PC-9 (cell line): ENCODE measurements around the gene ELOVL1. TPM values are rescaled to one million over a fixed set of nuclear protein-coding genes. Genes with fewer than 3 reads are reported as not detected.
A peak's percentile ranks its signal among the peaks of the same experiment; 100 is the strongest.

Experiments used
- BruUV-seq: library from RNA; stranded (reverse); fragments of 400-500 nt; replicated peaks from 2 replicates; lab custom pipeline; 2021; lab: Mats Ljungman, UMichigan
- CTCF ChIA-PET: fragments of 300-600 bp; sonication (Branson Sonifier 250); formaldehyde crosslinking; loops from one replicate; lab custom pipeline; 2022; ENCODE audit warnings: antibody characterized with exemption; lab: Charles Lee
- POLR2A ChIA-PET: fragments of 300-600 bp; sonication (Branson Sonifier 250); formaldehyde crosslinking; loops from one replicate; lab custom pipeline; 2022; ENCODE audit warnings: antibody characterized with exemption; ENCODE audit not compliant: unreplicated experiment; lab: Charles Lee
- DNase-seq, 2 experiments: peaks; one replicate each; pipeline versions ENCODE4 v3.0.0 to v3.0.0-alpha.2; 2015 to 2022; ENCODE audit warnings: mixed read lengths in 1 of 2
- H2AFZ ChIP-seq: fragments of 200-600 bp; sonication (generic); 2 replicates; pipeline ENCODE4 v1.8.1; 2017; ENCODE audit warnings: antibody characterized with exemption
- H3F3A ChIP-seq: fragments of 200-600 bp; sonication (generic); 2 replicates; pipeline ENCODE4 v1.8.1; 2017; ENCODE audit warnings: antibody characterized with exemption, mild to moderate bottlenecking, low read depth; ENCODE audit not compliant: insufficient read depth
- H3K27ac ChIP-seq: fragments of 200-600 bp; sonication (generic); 2 replicates; pipeline ENCODE4 v1.6.1; 2016; ENCODE audit warnings: mixed run types
- H3K27me3 ChIP-seq: fragments of 200-600 bp; sonication (generic); 2 replicates; pipeline ENCODE4 v1.6.1; 2016; ENCODE audit warnings: low read depth, mixed run types; ENCODE audit not compliant: insufficient read depth
- H3K36me3 ChIP-seq: fragments of 200-600 bp; sonication (generic); 2 replicates; pipeline ENCODE4 v1.6.1; 2016; ENCODE audit warnings: low read depth, mixed run types
- H3K4me1 ChIP-seq: fragments of 200-600 bp; sonication (generic); replicated peaks from 2 replicates; pipeline ENCODE4 v1.6.1; 2016; ENCODE audit warnings: mixed run types; ENCODE audit not compliant: insufficient read depth
- H3K4me2 ChIP-seq: fragments of 200-600 bp; sonication (generic); 2 replicates; pipeline ENCODE4 v1.6.1; 2017; ENCODE audit warnings: mixed run types
- H3K4me3 ChIP-seq: fragments of 200-600 bp; sonication (generic); 2 replicates; pipeline ENCODE4 v1.6.1; 2016; ENCODE audit warnings: mixed run types
- H3K79me2 ChIP-seq: fragments of 200-600 bp; sonication (generic); 2 replicates; pipeline ENCODE4 v1.6.1; 2017; ENCODE audit warnings: low read depth, mixed run types
- H3K9me2 ChIP-seq: fragments of 200-600 bp; sonication (generic); 2 replicates; pipeline ENCODE4 v1.8.1; 2017; ENCODE audit warnings: mild to moderate bottlenecking; ENCODE audit not compliant: insufficient read depth
- H3K9me3 ChIP-seq: fragments of 200-600 bp; sonication (generic); 2 replicates; pipeline ENCODE4 v1.8.1; 2016; ENCODE audit warnings: low read depth; ENCODE audit not compliant: insufficient read depth
- H4K20me1 ChIP-seq: fragments of 200-600 bp; sonication (generic); 2 replicates; pipeline ENCODE4 v1.8.1; 2017; ENCODE audit not compliant: insufficient read depth
- CTCF ChIP-seq: fragments of 200-600 bp; sonication (generic); conservative IDR thresholded peaks from 2 replicates; pipeline ENCODE4 v1.6.1; 2017; ENCODE audit warnings: mixed run types, antibody characterized with exemption, mild to moderate bottlenecking, moderate library complexity
- EZH2 ChIP-seq: fragments of 200-600 bp; sonication (generic); IDR thresholded peaks from 2 replicates; pipeline ENCODE4 v1.8.0; 2017; ENCODE audit warnings: antibody characterized with exemption, low read depth
- intact Hi-C: fragments of 100-400 bp; cut with micrococcal nuclease; formaldehyde crosslinking; loops from one replicate; pipeline ENCODE4 v1.10.0; 2022; ENCODE audit not compliant: unreplicated experiment
- total RNA-seq: library from RNA; stranded (reverse); gene quantifications from 2 replicates; pipeline ENCODE4 v1.2.3, GENCODE V29; 2021

The ELOVL1 gene
- total RNA-seq, 1 experiment from 2014 or later: 131 TPM

GRCh38 chr1:43387976-43388599 is 20.3 kb upstream of the ELOVL1 start:
- TF ChIP-seq CTCF: no peak
- no peak for TF ChIP-seq EZH2
- intact Hi-C loops: loop anchor here (2.0 kb wide), 2 partner anchors 21 to 29 kb away; partner anchors contain the start of gene CDC20
- Histone ChIP-seq H2AFZ (no peak overlapping the region), H3K27ac (peak overlapping the region; percentile 82), H3K79me2 (peaks cover 52% of the 10 kb centered on the region), H3K36me3 (peaks cover 29% of the 10 kb centered on the region), H3K9me2 (no peaks in the 10 kb centered on the region), H3K9me3 (no peaks in the 10 kb centered on the region), H3K4me1 (peaks cover 22% of the 10 kb centered on the region), H3K4me3 (peak overlapping the region; percentile 80; the same call in 1 of the 2 replicates), H3K4me2 (peak overlapping the region; percentile 93), H3K27me3 (no peaks in the 10 kb centered on the region), H4K20me1 (0 out of 2 replicates have a peak, but pooled peaks cover 5% of the 10 kb centered on the region), H3F3A (peaks cover 28% of the 10 kb centered on the region; the same call in 1 of the 2 replicates)
- DNase-seq: peak; percentile 37 to 92
- ChIA-PET CTCF (no interaction called here), POLR2A (interaction anchor here (0.6 to 0.7 kb wide), 2 partner anchors 20 to 558 kb away, joined by 3 read pairs; no protein-coding TSS in a partner anchor)
- BruUV-seq: no TSS peak

DNA sequence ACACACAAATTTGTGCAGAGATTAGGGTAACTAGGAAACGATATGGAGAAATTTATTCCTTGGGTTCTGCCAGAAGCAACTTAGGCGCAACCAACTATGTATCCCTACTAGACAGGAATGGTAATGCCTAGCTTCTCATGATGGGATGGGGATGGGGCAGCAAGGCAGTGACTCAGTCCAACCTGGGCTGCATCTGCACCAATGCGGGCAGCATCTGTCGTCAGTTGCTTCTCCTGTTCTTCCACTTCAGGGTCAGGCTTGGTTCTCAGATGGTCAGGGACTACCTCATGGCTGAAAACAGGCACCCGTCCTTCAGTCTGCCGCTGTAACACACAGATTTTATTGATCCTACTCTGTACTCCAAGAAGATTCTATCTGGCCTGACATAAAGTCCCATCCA is 18.9 kb upstream of the ELOVL1 start:
- BruUV-seq: no TSS peak
- POLR2A ChIA-PET: no interaction called here
- H3K4me3 ChIP-seq: no peak overlapping the region
- intact Hi-C loops: no loop called here
- peaks cover 35% of the 10 kb centered on the region for H3K36me3 ChIP-seq
- peaks cover 22% of the 10 kb centered on the region for H3K4me1 ChIP-seq
- 0 out of 2 replicates have a peak, but pooled peaks cover 5% of the 10 kb centered on the region for H4K20me1 ChIP-seq
- H3K27ac ChIP-seq: no peak overlapping the region
- TF ChIP-seq EZH2 (no peak), CTCF (no peak)
- H3K4me2 ChIP-seq: no peak overlapping the region
- peaks cover 45% of the 10 kb centered on the region for H3K79me2 ChIP-seq
- H3K9me3 ChIP-seq: no peaks in the 10 kb centered on the region
- H3F3A ChIP-seq: peaks cover 34% of the 10 kb centered on the region; the same call in 1 of the 2 replicates
- H3K9me2 ChIP-seq: no peaks in the 10 kb centered on the region
- H2AFZ ChIP-seq: no peak overlapping the region
- DNase-seq: no peak
- CTCF ChIA-PET: no interaction called here
- no peaks in the 10 kb centered on the region for H3K27me3 ChIP-seq

- intact Hi-C loops: loop anchor here (1.0 kb wide), 1 partner anchor 156 kb away; no protein-coding TSS in a partner anchor
- Histone ChIP-seq H3K9me3 (no peaks in the 10 kb centered on the region), H3K27ac (no peak overlapping the region), H2AFZ (no peak overlapping the region), H3F3A (peaks cover 39% of the 10 kb centered on the region; the same call in 1 of the 2 replicates), H3K4me1 (peaks cover 12% of the 10 kb centered on the region), H3K27me3 (no peaks in the 10 kb centered on the region), H3K4me2 (no peak overlapping the region), H3K4me3 (no peak overlapping the region), H4K20me1 (0 out of 2 replicates have a peak, but pooled peaks cover 5% of the 10 kb centered on the region), H3K9me2 (no peaks in the 10 kb centered on the region), H3K79me2 (peaks cover 19% of the 10 kb centered on the region), H3K36me3 (peaks cover 35% of the 10 kb centered on the region)
- no TSS peak for BruUV-seq
- POLR2A ChIA-PET: interaction anchor here (0.6 to 0.7 kb wide), 2 partner anchors 156 to 417 kb away, joined by 3 to 5 read pairs; no protein-coding TSS in a partner anchor
- DNase-seq: peak in 1 of 2 experiments; percentile 33
- TF ChIP-seq EZH2 (no peak), CTCF (peak; percentile 55; the same call in 1 of the 2 replicates)
- CTCF ChIA-PET: interaction anchor here (0.6 to 1.3 kb wide), 3 partner anchors 98 to 156 kb away, joined by 4 to 5 read pairs (median 5); partner anchors contain the start of gene C1orf210
Observed at GRCh38 chr1:43383449-43383848, 15.6 kb upstream of the ELOVL1 start.
